Endothelial cell of umbilical vein (primary cell): ENCODE data around the gene PSD2.

Source experiments
- CTCF ChIP-seq, 2 donors: IDR thresholded peaks; 1 replicate in 1 of 2; 2 replicates in 1 of 2; pipeline ENCODE4 v1.5.1; 2011; ENCODE audit warnings: low read length in 2 of 2, mild to moderate bottlenecking in 2 of 2, moderate library complexity in 2 of 2, control low read depth in 1 of 2, inconsistent platforms in 1 of 2, low read depth in 1 of 2; ENCODE audit not compliant: insufficient read depth in 1 of 2; ENCODE audit errors: extremely low read depth in 1 of 2
- EZH2 ChIP-seq: IDR thresholded peaks from 2 replicates; pipeline ENCODE4 v1.6.1; 2012; ENCODE audit warnings: borderline replicate concordance, low read depth, mild to moderate bottlenecking, moderate library complexity, low read length, inconsistent platforms; ENCODE audit not compliant: severe bottlenecking
- FOS ChIP-seq: IDR thresholded peaks from 2 replicates; pipeline ENCODE4 v1.6.1; 2011; ENCODE audit warnings: mild to moderate bottlenecking, low read length, moderate library complexity, borderline replicate concordance; ENCODE audit not compliant: insufficient read depth
- JUN ChIP-seq: IDR thresholded peaks from 2 replicates; pipeline ENCODE4 v1.6.1; 2011; ENCODE audit warnings: borderline replicate concordance, low read depth; ENCODE audit not compliant: insufficient read length, insufficient read depth
- MAX ChIP-seq: IDR thresholded peaks from 2 replicates; pipeline ENCODE4 v1.6.1; 2011; ENCODE audit not compliant: insufficient read depth, insufficient read length
- MYC ChIP-seq: IDR thresholded peaks from one replicate; pipeline ENCODE4 v1.6.1; 2011; ENCODE audit warnings: mild to moderate bottlenecking, low read depth, low read length
- POLR2A ChIP-seq: IDR thresholded peaks from 2 replicates; pipeline ENCODE4 v1.6.1; 2012; ENCODE audit warnings: low read depth, mild to moderate bottlenecking, control low read depth, low read length
- POLR2AphosphoS5 ChIP-seq: IDR thresholded peaks from 2 replicates; pipeline ENCODE4 v1.6.1; 2012; ENCODE audit warnings: low read depth, mild to moderate bottlenecking, control low read depth, low read length, moderate library complexity; ENCODE audit not compliant: insufficient read depth

- no peak for TF ChIP-seq EZH2
- no peak for TF ChIP-seq CTCF (IDR thresholded peaks at IDR 0.05; ENCODE audit: extremely low read depth in 1 of 2, insufficient read depth in 1 of 2, low read depth in 1 of 2, low read length in 2 of 2)
- TF ChIP-seq POLR2A, result no peak
- TF ChIP-seq JUN, result no peak
- no peak for TF ChIP-seq POLR2AphosphoS5
- no peak for TF ChIP-seq MYC
- TF ChIP-seq FOS, result no peak
- no peak for TF ChIP-seq MAX
These were observed 65.6 kb downstream of the PSD2 start for GRCh38 chr5:139861021-139861888.
